PFSK-1 (cell line): ENCODE measurements around the gene PTGDS.

ENCODE experiments used
- POLR2AphosphoS5 ChIP-seq: IDR thresholded peaks from 2 replicates; pipeline ENCODE4 v1.6.1; 2012; ENCODE audit warnings: low read depth, mild to moderate bottlenecking, control low read depth, low read length, moderate library complexity
- REST ChIP-seq, 2 experiments: IDR thresholded peaks; 2 replicates each; pipeline versions ENCODE4 v1.6.1 to v1.8.0; 2011 to 2012; ENCODE audit warnings: low read depth in 2 of 2, low read length in 2 of 2, control low read depth in 1 of 2, inconsistent platforms in 1 of 2, mild to moderate bottlenecking in 1 of 2, moderate library complexity in 1 of 2; ENCODE audit not compliant: insufficient read depth in 1 of 2
- SIN3A ChIP-seq: IDR thresholded peaks from 2 replicates; pipeline ENCODE4 v1.6.1; 2012; ENCODE audit warnings: mild to moderate bottlenecking, low read length, moderate library complexity, borderline replicate concordance; ENCODE audit not compliant: insufficient read depth

GRCh38 chr9:137023157-137023556, 45.9 kb downstream of the PTGDS start:
- no peak for TF ChIP-seq REST (IDR thresholded peaks at IDR 0.05; ENCODE audit: insufficient read depth in 1 of 2, low read depth in 2 of 2, low read length in 2 of 2)
- no peak for TF ChIP-seq SIN3A
- no peak for TF ChIP-seq POLR2AphosphoS5
